Cerebellar nuclear complex (tissue), 1 donor: ENCODE results near the gene STS.

Source experiments
- DNase-seq, 2 experiments: peaks; one replicate each; lab custom pipeline; 2025; lab: John Stamatoyannopoulos, UW

The STS gene

DNA sequence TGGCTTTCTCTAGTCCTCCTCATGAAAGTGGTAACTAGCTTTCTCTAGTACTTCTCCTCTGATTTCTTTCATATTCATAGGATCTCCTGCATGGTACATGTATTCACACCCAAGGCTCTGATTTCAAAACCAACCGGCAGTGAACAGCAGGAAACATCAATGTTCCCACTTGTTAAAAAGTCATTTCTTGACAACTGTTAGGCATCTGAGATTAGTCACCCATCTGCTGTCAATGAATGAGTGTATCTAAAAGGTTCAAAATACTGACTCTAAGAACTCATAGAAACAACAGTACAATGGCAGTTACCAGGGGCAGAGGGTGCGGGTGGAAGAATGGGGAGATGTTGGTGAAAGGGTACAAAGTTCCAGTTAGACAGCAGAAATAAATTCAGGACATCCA is 31.9 kb downstream of the STS start:
- no peak for DNase-seq

- no peak for DNase-seq
These were observed 37.3 kb downstream of the STS start for GRCh38 chrX:7184816-7185215.

GRCh38 chrX:7188672-7189071 is 41.2 kb downstream of the STS start:
- DNase-seq: no peak

GRCh38 chrX:7190157-7190556 is 42.6 kb downstream of the STS start:
- no peak for DNase-seq

DNA sequence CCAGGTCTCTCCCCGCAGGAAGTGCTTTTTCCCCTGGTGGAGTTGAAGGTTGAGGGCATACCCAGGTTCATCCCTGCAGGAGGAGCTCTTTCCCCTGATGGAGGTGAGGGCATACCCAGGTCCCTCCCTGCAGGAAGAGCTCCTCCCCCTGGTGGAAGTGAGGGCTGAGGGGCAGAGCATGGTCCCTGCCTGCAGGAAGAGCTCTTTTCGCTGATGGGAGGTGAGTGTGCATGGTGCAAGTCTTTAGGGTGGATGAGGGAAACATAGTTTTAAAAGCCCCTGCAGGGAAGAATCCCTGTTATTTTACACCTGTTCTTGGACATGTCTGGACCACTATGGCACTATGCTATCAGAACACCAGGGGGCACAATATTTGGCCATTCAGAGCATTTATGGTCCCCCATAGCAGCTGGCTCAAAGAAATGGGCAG is 44.2 kb downstream of the STS start:
- DNase-seq: no peak

DNA sequence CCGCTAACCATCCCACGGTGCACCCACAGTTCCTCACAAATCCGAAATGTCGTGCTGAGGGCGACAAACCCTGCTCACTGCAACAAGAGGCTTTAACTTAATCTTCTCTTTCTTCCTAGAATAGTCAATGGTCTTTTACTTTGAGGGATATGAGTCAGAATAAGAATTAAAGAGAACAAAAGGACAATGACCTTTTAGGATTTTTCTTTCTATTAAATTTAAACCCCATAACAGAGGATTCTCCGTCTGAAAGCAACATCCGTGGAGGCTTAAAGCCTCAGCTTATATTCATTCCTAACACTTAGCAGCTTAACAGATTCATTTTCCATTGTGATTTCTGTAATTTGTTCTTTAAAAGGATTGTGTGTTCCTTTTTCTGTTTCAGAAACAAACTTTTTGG is 45.4 kb downstream of the STS start:
- DNase-seq: no peak

GRCh38 chrX:7194606-7195005 is 47.1 kb downstream of the STS start:
- DNase-seq: no peak
